HG02678 (cell line): ENCODE data around the gene KRT14.
"Not testable (repeated sequence)": the region's sequence is repeated elsewhere in the genome, so short reads cannot be mapped to it uniquely, and the experiment has no call there.

Experiments
- ATAC-seq: cut with Tn5 transposase; IDR thresholded peaks from one replicate; pipeline ENCODE4 v1.9.1; 2021; ENCODE audit warnings: mild to moderate bottlenecking, moderate library complexity; ENCODE audit not compliant: unreplicated experiment

The KRT14 gene

DNA sequence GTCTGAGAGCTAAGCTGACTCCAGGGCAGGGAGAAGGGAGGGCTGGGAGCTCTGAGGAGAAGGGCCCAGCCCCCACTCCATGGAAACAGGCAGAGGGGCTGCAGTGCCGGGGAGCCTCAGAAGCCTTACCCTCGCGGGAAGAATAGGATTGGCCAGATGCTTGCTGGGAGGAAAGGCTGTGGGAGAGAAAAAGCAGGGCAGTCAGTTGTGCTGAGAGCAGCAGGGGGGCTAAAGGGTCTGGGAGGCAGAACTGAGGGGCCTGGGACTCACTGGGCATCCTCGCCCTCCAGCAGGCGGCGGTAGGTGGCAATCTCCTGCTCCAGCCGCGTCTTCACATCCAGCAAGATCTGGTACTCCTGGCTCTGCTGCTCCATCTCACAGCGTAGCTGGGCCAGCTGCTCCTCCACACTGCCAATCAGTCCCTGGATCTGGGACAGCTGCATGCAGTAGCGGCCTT, 23.4 kb upstream of the KRT14 start:
- ATAC-seq: not testable (repeated sequence)

DNA sequence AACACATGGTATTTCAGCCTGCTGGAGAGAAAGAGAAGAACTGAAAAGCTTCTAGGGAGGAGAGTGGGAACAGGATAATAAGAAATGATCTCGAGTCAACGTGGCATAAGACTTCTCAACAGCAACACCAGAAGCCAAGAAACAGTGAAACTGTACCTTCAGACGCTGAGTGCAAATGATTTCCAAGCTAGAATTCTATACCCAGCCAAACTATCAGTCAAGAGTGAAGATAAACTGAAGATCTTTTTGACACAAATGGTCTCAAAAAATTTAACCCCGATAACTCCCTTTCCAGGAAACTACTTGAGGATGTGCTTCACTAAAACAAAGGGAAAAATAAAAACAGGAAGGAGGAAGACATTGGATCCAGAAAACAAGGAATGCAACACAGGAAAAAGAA, 20.2 kb upstream of the KRT14 start:
- not testable (repeated sequence) for ATAC-seq

DNA sequence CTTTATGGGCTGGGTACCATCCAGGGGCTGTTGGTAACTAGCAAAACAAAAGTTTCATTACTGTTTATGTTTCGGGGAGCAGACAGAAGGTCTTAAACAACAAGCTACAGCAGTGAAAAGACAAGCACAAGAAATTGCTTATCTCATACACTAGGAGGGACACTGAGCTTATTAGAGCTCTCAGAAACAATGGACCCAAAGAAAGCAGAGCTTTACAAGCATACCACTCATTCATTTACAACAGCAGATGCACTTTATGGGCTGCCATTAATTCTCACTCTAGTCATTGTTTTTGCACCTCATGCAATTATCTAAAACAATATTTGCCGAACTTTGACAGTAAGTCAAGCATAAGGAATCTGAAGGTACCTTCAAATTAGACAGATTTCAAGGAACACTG, 15.8 kb upstream of the KRT14 start:
- no peak for ATAC-seq

DNA sequence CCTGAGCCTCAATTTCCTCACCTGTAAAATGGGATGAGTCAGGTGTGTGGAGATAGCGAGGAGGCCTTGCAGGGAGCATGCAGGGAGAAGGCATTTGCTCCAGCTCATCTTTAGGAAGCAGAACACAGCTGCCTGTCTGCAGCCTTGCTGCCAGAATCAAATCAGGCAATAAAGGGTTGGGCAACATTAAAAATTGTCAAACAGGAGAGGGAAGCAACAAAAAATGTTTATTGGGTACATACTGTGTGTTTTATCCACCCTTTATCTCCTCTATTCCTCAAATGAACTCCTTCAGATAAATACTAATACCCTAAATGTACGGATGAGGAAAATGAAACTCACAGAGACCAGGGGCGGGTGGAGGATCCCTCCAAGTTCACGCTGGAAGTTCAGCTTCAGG, 13.6 kb upstream of the KRT14 start:
- no peak for ATAC-seq

DNA sequence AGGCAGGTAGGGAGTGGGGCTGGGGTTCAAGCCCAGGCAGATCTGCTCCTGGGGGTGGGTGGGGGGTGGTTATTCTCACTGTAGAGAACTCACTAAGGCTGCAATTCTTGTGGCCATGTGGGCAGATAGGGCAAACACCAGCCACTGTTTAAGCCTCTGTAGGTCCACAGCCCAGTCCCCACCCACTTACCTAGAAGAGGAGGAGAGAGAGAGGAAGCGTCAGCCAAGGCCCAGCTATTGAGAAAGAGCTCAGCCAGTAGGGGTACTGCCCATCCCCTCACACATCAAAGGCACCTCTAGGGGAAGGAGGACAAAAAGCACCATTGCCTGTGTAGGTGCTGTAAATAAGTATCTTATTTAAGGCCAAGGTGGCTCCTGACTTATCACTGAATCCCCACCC, 13.0 kb upstream of the KRT14 start:
- no peak for ATAC-seq

DNA sequence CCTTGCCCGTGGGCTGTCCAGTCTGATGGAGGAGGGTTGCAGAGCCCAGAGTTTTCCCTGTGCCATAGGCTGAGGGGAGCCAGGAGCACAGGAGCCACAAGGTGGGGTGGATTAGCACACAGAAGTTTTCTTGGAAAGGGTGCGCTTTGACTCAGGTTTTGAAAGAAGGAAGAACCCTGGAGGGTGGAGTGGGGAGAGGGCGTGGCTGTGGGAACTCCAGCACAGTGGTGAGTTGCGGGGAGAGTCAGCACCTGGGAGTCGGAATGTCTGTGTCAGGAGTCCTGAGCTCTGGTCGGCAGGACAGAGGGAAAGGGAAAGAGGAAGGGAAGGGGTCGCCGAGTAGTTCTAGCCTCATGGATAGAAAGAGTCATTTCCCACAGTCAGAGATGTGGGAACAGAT, 8.9 kb upstream of the KRT14 start:
- no peak for ATAC-seq

DNA sequence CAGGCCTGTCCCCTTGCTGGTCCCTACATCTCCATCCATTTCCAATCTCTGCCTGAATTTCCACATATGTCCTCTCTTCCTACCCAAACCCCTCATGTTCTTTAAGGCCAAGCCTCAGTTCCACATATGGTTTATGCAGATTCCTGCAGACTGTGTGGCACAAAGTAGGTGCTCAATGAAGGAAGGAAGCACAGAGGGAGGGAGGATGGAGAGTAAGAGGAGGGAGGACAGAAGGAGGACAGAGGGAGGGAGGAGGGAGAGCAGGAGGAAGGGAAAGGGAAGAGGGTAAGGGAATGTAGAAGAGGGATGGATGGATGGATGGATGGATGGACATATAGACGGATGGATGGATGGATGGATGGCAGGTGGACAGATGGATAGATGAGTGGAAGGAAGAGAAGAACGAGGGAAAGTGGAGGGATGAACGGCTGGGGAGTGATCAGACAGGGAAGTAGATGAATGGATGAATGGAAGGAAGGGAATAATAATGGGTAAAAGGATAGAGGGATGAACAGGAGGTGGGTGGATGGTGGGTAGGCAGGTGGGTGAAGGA, 7.7 kb upstream of the KRT14 start:
- ATAC-seq: no peak

DNA sequence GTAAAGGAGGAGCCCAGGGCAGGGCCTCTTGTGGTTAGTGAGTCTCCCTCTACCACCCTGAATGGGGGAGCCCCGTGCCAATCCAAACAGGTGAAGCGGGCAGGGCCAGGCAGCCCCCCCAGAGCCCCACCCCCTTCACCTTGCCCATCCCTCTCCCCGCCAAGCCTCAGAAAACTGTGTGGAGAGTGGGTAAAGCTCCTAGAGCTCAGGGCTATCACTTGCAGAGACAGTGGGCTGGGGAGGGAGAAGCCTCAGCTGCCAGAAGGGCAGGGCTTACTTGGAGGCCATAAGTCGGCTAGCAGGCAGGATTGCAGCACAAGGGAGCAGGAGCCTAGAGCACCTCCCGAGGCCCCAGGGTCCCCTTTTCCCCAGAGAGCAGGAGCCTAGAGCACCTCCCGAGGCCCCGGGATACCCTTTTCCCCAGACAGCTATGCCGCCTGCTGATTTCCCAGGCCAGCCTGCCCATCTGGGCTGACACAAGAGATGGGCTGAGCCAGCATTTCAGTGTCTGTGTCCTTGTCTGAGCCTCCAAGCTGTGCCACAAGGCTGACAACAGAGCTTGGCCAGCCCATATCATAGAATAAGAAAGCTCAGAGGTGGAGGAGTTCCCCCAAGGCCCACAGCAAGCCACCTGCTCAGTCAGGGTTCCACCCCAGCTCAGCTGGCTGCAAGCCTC, 6.7 kb upstream of the KRT14 start:
- no peak for ATAC-seq

DNA sequence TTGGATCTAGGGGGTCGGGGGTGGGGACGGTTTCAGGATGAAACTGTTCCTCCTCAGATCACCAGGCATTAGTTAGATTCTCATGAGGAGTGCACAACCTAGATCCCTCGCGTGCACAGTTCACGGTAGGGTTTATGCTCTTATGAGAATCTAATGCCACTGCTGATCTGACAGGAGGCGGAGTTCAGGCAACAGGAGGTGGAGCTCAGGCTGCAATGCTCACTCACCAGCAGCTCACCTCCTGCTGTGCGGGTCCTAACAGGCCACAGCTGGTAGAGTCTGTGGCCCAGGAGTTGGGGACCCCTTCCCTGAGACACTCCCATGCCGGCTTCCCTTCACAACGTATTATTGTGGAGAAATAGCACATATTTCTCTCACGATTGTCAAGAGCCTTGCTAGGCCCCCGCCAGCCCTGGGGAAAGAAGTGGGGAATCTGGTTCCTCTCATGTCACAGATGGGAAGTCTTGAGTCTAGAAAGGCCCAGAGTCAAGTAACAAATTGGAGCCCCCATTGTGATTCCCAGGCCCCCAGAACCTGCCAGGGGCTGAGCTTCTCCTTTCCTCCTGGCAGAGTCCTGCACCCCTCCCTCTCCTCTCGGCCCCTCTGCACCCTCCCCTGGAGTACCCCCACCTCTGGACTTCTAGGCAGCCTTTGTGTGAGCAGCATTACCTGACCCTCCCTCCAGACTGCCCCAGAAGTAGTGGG, 6.1 kb upstream of the KRT14 start:
- no peak for ATAC-seq

DNA sequence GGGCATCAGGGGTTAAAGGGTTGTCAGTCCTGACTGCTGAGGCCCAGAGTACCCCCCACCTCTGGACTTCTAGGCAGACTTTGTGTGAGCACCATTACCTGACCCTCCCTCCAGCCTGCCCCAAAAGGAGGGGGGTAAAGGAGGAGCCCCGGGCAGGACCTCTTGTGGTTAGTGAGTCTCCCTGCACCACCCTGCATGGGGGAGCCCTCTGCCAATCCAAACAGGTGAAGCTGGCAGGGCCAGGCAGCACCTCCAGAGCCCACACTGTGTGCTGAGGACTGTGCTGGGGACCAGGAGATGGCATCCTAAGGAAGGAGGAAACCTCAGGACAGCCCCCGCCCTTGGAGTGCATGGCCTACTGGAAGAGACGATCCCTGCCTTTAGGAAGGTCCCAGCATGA, 2.6 kb upstream of the KRT14 start:
- ATAC-seq: no peak

DNA sequence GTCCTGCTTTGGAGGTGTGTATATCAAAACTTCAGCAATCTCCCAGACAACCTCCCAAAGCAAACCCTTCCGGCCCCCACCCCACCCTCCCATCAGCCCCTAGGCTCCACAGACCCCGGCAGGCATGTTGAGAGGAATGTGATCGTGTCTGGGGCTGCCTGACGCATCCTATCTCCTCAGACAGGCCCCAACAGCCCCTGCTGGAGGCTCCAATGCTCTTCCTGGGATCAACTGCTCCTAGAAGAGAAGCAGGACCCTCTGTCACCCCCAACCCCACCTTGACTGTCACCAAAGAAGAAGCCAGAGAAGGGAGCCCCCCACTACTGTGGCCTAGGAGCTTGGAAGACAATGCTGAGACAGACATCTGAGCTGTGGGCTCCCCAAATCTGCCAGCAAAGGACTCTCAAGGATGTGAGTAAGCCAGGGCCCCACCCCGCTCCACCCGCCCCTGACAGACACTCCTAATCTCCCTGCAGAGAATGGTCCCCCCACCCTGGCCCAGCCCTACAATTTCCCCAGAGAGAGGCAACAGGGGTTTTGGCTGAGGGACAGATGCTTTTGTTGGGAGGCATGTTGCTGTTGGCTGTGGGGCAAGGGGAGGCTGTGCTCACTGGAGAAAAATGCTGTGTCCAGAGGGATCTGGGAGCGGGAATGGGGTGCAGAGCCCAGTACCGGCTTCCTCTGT, 1.6 kb upstream of the KRT14 start:
- no peak for ATAC-seq

DNA sequence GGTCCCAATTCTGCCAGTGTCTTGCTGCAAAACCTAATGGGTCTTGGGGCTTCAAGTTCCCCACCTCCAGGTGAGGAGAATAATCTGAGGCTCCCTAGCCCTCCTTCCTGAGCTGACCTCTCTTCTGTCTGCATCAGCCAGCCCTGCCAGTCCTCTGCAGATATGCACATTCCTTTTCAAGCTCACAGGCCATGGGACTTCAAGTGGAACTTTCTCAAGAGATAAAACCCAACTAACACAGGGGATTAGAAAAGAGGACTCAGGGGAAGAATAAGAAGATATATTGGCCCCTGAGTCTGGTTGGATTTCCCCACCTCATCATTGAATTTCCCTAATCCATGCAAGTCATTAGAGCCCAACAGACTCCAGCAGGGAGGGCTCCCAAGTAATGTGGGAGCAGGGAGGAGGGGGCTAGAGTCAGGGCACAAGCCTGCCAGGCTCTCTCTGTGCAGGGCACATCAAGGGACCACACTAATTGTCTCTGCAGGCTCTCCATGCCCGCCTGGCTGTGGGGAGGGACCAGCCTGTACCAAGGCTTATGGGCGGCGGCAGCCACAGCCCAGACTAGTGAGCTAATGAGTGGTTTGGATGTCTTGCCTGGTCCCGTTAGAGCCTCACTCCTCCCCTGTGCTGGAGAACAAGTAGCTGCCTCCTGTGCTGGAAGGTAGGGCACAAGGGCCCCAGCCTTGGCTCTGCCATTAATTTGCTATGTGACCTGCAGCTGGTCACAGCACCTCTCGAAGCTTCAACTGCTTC, 1.2 kb downstream of the KRT14 start:
- no peak for ATAC-seq

DNA sequence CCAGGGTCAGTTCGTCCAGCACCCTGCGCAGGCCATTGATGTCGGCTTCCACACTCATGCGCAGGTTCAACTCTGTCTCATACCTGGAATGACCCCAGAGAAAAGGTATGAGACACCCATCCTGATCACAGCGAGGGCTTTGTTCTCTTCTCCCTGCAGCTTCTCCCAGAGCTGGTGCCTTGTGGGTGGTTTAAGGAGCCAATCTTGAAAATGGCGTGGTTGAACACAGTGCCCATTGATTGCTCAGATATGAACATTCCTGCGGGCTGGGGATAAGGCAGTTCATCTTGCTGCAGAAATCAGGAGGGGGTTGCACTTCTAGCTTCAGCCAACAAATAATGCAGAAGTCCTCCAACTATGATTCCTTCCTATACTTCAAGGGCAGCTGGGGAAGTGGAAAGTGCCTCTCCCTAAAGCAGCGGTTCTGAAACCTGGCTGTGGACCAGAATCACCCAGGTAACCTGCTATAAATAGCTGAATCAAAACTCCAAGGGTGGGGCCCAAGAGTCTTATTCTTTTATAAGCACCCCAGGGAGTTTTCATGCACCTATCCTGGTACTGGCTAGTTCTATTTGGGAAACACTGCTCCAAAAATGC, 2.3 kb downstream of the KRT14 start:
- ATAC-seq: not testable (repeated sequence)

DNA sequence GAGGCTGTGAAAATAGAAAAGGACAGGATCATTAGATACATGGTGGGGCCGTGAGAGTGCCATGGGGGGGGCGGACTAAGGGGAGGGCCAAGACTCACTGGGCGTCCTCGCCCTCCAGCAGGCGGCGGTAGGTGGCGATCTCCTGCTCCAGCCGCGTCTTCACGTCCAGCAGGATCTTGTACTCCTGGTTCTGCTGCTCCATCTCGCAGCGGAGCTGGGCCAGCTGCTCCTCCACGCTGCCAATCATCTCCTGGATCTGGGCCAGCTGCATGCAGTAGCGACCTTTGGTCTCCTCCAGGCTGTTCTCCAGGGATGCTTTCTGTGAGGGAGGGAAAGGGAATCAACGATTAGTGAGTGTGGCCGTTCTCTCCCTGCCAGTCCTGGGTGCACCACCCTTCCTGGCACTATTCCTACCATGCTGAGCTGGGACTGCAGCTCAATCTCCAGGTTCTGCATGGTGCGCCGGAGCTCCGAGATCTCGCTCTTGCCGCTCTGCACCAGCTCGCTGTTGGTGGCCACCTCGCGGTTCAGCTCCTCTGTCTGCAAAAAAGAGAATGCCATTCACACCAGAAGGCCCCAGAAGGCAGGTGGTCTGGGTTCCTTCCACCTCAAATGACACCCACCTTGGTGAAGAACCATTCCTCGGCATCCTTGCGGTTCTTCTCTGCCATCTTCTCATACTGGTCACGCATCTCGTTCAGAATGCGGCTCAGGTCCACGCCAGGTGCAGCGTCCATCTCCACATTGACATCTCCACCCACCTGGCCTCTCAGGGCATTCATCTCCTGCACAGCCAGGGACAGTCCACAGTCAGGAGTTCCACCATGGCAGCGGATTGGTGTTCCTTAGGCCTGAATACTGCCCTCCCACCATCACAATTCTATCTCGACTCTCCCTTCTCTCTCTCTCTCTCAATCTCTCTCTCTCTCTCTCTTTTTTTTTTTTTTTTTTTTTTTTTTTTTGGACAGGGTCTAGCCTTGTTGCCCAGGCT, 3.3 kb downstream of the KRT14 start:
- no peak for ATAC-seq

DNA sequence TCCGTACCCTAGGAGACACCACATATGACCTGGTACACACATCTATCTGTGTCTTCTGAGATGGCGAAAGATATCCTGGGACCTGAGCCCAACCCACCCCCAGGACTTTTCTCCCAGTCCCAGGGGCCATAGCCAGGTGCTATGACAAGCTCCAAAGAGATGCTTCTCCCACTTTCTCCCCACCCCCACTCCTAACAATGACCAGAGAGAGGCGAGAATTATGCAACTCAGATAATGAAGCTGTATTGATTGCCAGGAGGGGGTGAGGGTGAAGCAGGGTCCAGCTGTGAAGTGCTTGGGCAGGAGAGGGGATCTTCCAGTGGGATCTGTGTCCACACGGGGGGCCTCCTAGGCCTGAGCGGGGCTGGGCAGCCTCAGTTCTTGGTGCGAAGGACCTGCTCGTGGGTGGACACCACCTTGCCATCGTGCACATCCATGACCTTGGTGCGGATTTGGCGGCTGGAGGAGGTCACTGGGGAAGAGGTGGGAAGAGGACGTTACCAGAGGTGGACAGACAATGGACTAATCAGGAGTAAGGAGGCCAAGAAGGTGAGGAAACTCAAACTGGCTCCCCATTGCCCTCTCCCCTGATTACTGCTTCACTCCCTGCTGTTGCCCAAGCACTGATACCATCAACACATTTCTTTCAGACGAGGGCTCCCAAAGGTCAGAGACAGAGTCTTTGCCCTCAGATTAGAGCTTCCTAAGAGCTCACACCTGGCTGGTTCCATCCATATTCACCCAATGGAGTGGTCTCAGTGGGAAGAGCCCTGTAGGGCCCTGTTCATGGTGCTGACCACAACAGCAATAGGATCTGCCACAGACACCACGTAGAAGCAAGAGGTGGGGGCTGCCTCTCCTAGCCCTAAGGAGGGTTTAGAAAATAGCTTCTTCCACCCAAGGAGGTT, 4.4 kb downstream of the KRT14 start:
- ATAC-seq: not testable (repeated sequence)

DNA sequence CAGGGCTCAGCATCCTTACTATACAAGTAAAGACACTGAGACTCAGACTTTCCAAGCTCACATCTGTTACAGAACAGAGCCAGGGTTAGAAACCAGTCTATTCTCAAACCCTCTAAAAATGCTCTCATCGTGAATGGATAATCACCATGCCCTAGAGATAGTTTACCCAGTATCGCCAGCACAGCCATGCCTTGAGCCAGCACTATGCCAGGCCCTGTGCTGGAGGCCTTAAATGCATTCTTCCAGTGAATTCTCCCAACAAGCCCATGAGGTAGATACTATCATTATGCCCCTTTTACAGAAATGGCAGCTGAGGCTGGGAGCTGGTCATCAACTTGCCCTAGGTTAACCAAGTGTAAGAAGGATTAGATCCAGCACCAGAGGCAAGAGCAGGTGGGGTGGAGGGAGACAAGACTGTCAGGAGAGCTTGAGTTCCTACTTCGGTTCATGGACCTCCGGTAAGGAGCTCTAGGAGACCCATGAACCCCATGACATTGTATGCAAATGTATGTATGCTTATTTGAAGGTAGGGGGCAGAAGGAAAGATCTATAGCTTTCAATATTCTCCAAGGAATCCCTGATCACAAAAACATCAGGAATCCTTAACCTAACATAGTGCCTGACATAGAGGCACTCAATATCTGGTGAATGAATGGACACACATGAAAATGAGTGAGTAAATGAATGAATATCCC, 5.2 kb downstream of the KRT14 start:
- ATAC-seq: no peak

DNA sequence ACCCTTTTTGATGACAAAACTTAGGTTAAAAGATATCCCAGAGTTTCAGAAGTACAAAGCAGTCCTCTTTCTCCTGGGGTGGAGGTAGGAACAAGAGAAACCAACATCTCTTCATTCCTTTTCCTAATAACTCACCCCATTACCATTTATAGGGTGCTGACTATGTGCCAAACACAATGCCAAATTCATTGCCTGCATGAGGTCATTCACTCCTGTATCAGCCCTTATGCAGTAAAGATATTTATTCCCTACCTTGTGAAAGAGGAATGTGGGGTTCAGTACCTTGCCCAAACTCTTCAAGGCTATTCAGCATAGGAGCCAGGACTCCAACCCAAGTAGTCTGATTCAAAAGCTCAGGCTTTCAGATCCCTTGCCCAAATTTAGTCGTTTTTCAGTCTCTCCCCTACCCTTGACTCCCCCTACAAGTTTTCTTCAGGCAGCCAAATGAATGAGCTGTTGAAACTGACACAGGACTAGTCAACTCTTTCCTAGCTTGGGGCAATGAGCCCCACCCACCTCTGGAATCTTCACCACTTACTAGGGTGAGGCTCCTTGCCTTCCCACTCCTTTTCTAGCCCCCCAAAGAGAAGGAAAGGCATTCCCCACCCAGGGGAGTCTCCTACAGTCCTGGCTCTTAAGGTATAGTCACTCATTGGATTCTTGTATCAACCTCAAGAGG, 5.9 kb downstream of the KRT14 start:
- ATAC-seq: no peak
